WTC11 (cell line): ENCODE measurements around the gene TRMT112. TPM values are rescaled to one million over a fixed set of nuclear protein-coding genes. Genes with fewer than 3 reads are reported as not detected.

Experiments used
- ATAC-seq: fragments of 200-7000 bp; cut with Tn5 transposase; 2 replicates; pipeline ENCODE4 v1.10.0; 2021; ENCODE audit warnings: mild to moderate bottlenecking, moderate library complexity
- CTCF ChIA-PET: fragments of 300-600 bp; sonication (Branson Sonifier 250); formaldehyde crosslinking; loops from one replicate; lab custom pipeline; 2021; ENCODE audit warnings: antibody characterized with exemption; lab: Charles Lee
- POLR2A ChIA-PET: fragments of 350-600 bp; sonication (Branson Sonifier 250); formaldehyde crosslinking; loops from one replicate; lab custom pipeline; 2021; ENCODE audit warnings: antibody characterized with exemption; lab: Charles Lee
- DNase-seq: peaks from one replicate; pipeline ENCODE4 v3.0.0; 2021; ENCODE audit warnings: low spot score
- H3K27ac Mint-ChIP-seq: 2 replicates; pipeline ENCODE4 v1.8.0; 2021; ENCODE audit warnings: mixed read lengths
- H3K27me3 Mint-ChIP-seq: 2 replicates; pipeline ENCODE4 v1.8.0; 2021; ENCODE audit warnings: low read depth, mild to moderate bottlenecking, moderate library complexity, mixed read lengths
- H3K36me3 Mint-ChIP-seq: 2 replicates; pipeline ENCODE4 v1.8.0; 2021; ENCODE audit warnings: mixed read lengths
- H3K4me1 Mint-ChIP-seq: 2 replicates; pipeline ENCODE4 v1.8.0; 2022; ENCODE audit warnings: mixed read lengths
- H3K4me3 Mint-ChIP-seq: 2 replicates; pipeline ENCODE4 v1.8.0; 2021; ENCODE audit warnings: mild to moderate bottlenecking, moderate library complexity, mixed read lengths
- H3K9me3 Mint-ChIP-seq: 2 replicates; pipeline ENCODE4 v1.8.0; 2021; ENCODE audit warnings: mixed read lengths
- AFF4 ChIP-seq: sonication (generic); formaldehyde crosslinking; IDR thresholded peaks from 2 replicates; pipeline ENCODE4 v1.8.1; 2023; ENCODE audit warnings: mild to moderate bottlenecking, missing genetic modification reagents, borderline replicate concordance
- ATF6 ChIP-seq: sonication (generic); formaldehyde crosslinking; IDR thresholded peaks from 2 replicates; pipeline ENCODE4 v1.8.1; 2023; ENCODE audit warnings: mild to moderate bottlenecking, missing genetic modification reagents
- CTCF ChIP-seq: fragments of 200-600 bp; IDR thresholded peaks from 2 replicates; pipeline ENCODE4 v1.8.0; 2022; ENCODE audit warnings: antibody characterized with exemption
- ETV6 ChIP-seq: sonication (generic); formaldehyde crosslinking; IDR thresholded peaks from 2 replicates; pipeline ENCODE4 v1.8.1; 2022; ENCODE audit warnings: mild to moderate bottlenecking, missing genetic modification reagents
- FOXK1 ChIP-seq: sonication (generic); formaldehyde crosslinking; IDR thresholded peaks from 2 replicates; pipeline ENCODE4 v1.8.0; 2022; ENCODE audit warnings: mild to moderate bottlenecking, moderate library complexity, missing genetic modification reagents
- FOXP4 ChIP-seq: sonication (generic); formaldehyde crosslinking; IDR thresholded peaks from 2 replicates; pipeline ENCODE4 v1.8.0; 2022; ENCODE audit warnings: mild to moderate bottlenecking, missing genetic modification reagents
- MXD4 ChIP-seq: fragments of 250-450 bp; sonication (Bioruptor Pico); IDR thresholded peaks from 2 replicates; pipeline ENCODE4 v1.8.0; 2021; ENCODE audit warnings: mild to moderate bottlenecking, moderate library complexity, borderline replicate concordance
- NR1H2 ChIP-seq: sonication (generic); formaldehyde crosslinking; IDR thresholded peaks from 2 replicates; pipeline ENCODE4 v1.9.0; 2021; ENCODE audit warnings: mild to moderate bottlenecking, moderate library complexity, missing genetic modification reagents
- PRDM15 ChIP-seq: sonication (generic); formaldehyde crosslinking; IDR thresholded peaks from 2 replicates; pipeline ENCODE4 v1.8.0; 2022; ENCODE audit warnings: missing genetic modification reagents
- PRRX2 ChIP-seq: fragments of 250-450 bp; sonication (Bioruptor Pico); IDR thresholded peaks from 2 replicates; pipeline ENCODE4 v1.8.0; 2021; ENCODE audit warnings: mild to moderate bottlenecking
- SP1 ChIP-seq: sonication (generic); formaldehyde crosslinking; conservative IDR thresholded peaks from 2 replicates; pipeline ENCODE4 v1.8.1; 2022; ENCODE audit warnings: missing genetic modification reagents
- ZBTB43 ChIP-seq: sonication (generic); formaldehyde crosslinking; IDR thresholded peaks from 2 replicates; pipeline ENCODE4 v1.8.1; 2023; ENCODE audit warnings: mild to moderate bottlenecking, missing genetic modification reagents
- ZNF416 ChIP-seq: fragments of 250-450 bp; sonication (Bioruptor Pico); IDR thresholded peaks from 2 replicates; pipeline ENCODE4 v1.9.0; 2021; ENCODE audit warnings: mild to moderate bottlenecking, inconsistent platforms
- total RNA-seq: library from RNA; stranded (reverse); gene quantifications from 3 replicates; pipeline ENCODE4 v1.2.3, GENCODE V29; 2021

Gene TRMT112
- total RNA-seq, 1 experiment from 2014 or later = 285 TPM

GRCh38 chr11:64357446-64357845 is 40.1 kb upstream of the TRMT112 start (continued):
- no peak for TF ChIP-seq ZBTB43 (CRISPR knock-in tag)
- no peak for TF ChIP-seq PRDM15 (CRISPR knock-in tag)
- no peak for TF ChIP-seq FOXP4
- TF ChIP-seq NR1H2 (CRISPR knock-in tag) = no peak
- TF ChIP-seq MXD4 (CRISPR knock-in tag) = no peak
- TF ChIP-seq SP1 (CRISPR knock-in tag) = no peak
- TF ChIP-seq ATF6 = no peak
- no peak for TF ChIP-seq ZNF416

- Mint-ChIP-seq H3K27me3 (no peaks in the 10 kb centered on the region), H3K9me3 (no peaks in the 10 kb centered on the region), H3K36me3 (peaks cover under 1% of the 10 kb centered on the region; the same call in 1 of the 2 replicates), H3K4me3 (no peak overlapping the region), H3K27ac (peak overlapping the region; percentile 73), H3K4me1 (peaks cover 26% of the 10 kb centered on the region)
- DNase-seq (peak; percentile 93), ATAC-seq (peak; percentile 78)
- ChIA-PET CTCF (interaction anchor here (0.5 to 10.4 kb wide), 69 partner anchors 8 to 793 kb away, joined by 3 to 437 read pairs (median 6); partner anchors contain the start of genes BAD, CATSPERZ, CCDC88B and ESRRA), POLR2A (interaction anchor here (0.6 to 1.1 kb wide), 4 partner anchors 14 to 85 kb away, joined by 3 to 5 read pairs (median 4); no protein-coding TSS in a partner anchor)
- TF ChIP-seq SP1 (CRISPR knock-in tag) = peak; percentile 30; the same call in 1 of the 2 replicates
- no peak for TF ChIP-seq PRRX2 (CRISPR knock-in tag)
- TF ChIP-seq CTCF = peak; percentile 23; the same call in 1 of the 2 replicates
- peak; percentile 32; the same call in 1 of the 2 replicates for TF ChIP-seq ETV6 (CRISPR knock-in tag)
- TF ChIP-seq FOXK1 = peak; percentile 12; the same call in 1 of the 2 replicates
- no peak for TF ChIP-seq AFF4 (CRISPR knock-in tag)
Measured at GRCh38 chr11:64356498-64357411, 39.4 kb upstream of the TRMT112 start.
